Uterus (tissue), 4 donors: ENCODE data around the gene CRISPLD2. TPM values are rescaled to one million over a fixed set of nuclear protein-coding genes. Genes with fewer than 3 reads are reported as not detected.
"Not testable (repeated sequence)": the region's sequence is repeated elsewhere in the genome, so short reads cannot be mapped to it uniquely, and the experiment has no call there.

Source experiments
- DNase-seq, 2 donors: peaks; one replicate each; pipeline ENCODE4 v3.0.0-alpha.2; 2019 to 2020
- H3K27ac ChIP-seq, 2 donors: fragments of 200-600 bp; sonication (generic); 1 replicate in 1 of 2; 2 replicates in 1 of 2; pipeline ENCODE4 v1.5.1; 2016 to 2018
- H3K27me3 ChIP-seq, 2 donors: fragments of 200-600 bp; sonication (generic); one replicate each; pipeline ENCODE4 v1.5.1; 2018 to 2019; ENCODE audit warnings: control low read depth in 1 of 2
- H3K36me3 ChIP-seq, 2 donors: fragments of 200-600 bp; sonication (generic); one replicate each; pipeline ENCODE4 v1.5.1; 2019; ENCODE audit warnings: control low read depth in 1 of 2
- H3K4me1 ChIP-seq, 2 donors: fragments of 200-600 bp; sonication (generic); one replicate each; pipeline ENCODE4 v1.5.1; 2018 to 2019; ENCODE audit warnings: control low read depth in 1 of 2
- H3K4me3 ChIP-seq, 2 donors: fragments of 200-600 bp; sonication (generic); 1 replicate in 1 of 2; 2 replicates in 1 of 2; pipeline ENCODE4 v1.5.1; 2018 to 2019; ENCODE audit warnings: mild to moderate bottlenecking in 1 of 2
- H3K9me3 ChIP-seq, 2 donors: fragments of 200-600 bp; sonication (generic); one replicate each; pipeline ENCODE4 v1.5.1; 2019; ENCODE audit warnings: control low read depth in 1 of 2
- POLR2A ChIP-seq, 2 donors: fragments of 450-650 bp; IDR thresholded peaks; one replicate each; pipeline ENCODE4 v1.6.1; 2016; ENCODE audit warnings: antibody characterized with exemption in 2 of 2, mild to moderate bottlenecking in 1 of 2, moderate library complexity in 1 of 2
- intact Hi-C: fragments of 100-400 bp; cut with DNase I; formaldehyde crosslinking; loops from one replicate; pipeline ENCODE4 v1.15.1; 2023; ENCODE audit warnings: low total_unique reads
- total RNA-seq, 4 donors: library from RNA; depleted of rRNA in 3 of 4; stranded (reverse); fragments of >200 nt in 3 of 4; gene quantifications; one replicate each; pipeline versions ENCODE4 v1.1.0 to v1.2.4, GENCODE V29; 2014 to 2023
- TF ChIP-seq, protein P1 (sequence below), 4 experiments: fragments of 200-600 bp in 2 of 4; fragments of 450-650 bp in 2 of 4; sonication (generic) in 2 of 4; IDR thresholded peaks; one replicate each; pipeline ENCODE4 v1.5.1; 2016 to 2019; ENCODE audit warnings: antibody characterized with exemption in 4 of 4, mild to moderate bottlenecking in 2 of 4, moderate library complexity in 1 of 4
- donor health status: DM: yes; HTN: yes; CAD: no.

CRISPLD2 gene
- total RNA-seq, 4 donors from 2014 or later, result 108 to 441 (median 190) TPM

DNA sequence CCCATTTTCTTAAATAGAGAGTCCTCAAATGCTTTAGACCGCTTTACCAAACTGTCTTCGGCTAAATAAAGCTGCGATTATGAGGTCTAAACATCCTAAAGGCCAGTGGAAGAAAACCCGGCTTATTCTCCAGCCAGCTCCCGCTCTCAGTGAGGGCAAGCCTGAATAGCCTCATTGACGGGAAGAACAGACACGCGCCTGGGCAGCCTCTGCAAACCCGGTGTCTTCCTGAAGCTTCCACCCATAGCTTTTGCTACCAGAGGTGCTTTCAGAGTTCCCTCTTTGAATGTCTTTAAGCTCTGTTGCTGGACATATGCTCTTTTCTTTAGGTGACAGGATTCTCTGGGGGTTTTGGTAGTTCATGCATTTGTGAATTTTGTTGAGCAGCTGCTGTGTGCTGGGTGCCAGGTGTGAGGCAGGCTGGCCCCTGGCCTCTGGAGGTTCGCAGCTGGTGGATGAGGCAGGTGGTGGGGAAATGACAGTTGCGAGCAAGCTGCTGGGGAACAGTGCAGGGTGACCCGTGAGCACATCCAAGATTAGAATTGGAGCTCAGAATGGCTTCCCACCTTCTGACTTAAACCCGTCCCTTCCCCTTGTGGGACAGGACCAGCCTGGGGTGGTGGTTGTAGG, 44.7 kb downstream of the CRISPLD2 start:
- Histone ChIP-seq H3K9me3 (no peaks in the 10 kb centered on the region), H3K36me3 (no peaks in the 10 kb centered on the region), H3K27me3 (no peaks in the 10 kb centered on the region), H3K27ac (no peak overlapping the region), H3K4me3 (no peak overlapping the region), H3K4me1 (no peaks in the 10 kb centered on the region)
- intact Hi-C loops, result no loop called here
- TF ChIP-seq POLR2A (IDR thresholded peaks at IDR 0.05), result no peak
- TF ChIP-seq, protein P1, sequence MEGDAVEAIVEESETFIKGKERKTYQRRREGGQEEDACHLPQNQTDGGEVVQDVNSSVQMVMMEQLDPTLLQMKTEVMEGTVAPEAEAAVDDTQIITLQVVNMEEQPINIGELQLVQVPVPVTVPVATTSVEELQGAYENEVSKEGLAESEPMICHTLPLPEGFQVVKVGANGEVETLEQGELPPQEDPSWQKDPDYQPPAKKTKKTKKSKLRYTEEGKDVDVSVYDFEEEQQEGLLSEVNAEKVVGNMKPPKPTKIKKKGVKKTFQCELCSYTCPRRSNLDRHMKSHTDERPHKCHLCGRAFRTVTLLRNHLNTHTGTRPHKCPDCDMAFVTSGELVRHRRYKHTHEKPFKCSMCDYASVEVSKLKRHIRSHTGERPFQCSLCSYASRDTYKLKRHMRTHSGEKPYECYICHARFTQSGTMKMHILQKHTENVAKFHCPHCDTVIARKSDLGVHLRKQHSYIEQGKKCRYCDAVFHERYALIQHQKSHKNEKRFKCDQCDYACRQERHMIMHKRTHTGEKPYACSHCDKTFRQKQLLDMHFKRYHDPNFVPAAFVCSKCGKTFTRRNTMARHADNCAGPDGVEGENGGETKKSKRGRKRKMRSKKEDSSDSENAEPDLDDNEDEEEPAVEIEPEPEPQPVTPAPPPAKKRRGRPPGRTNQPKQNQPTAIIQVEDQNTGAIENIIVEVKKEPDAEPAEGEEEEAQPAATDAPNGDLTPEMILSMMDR (IDR thresholded peaks at IDR 0.05), result no peak
- DNase-seq, result no peak

DNA sequence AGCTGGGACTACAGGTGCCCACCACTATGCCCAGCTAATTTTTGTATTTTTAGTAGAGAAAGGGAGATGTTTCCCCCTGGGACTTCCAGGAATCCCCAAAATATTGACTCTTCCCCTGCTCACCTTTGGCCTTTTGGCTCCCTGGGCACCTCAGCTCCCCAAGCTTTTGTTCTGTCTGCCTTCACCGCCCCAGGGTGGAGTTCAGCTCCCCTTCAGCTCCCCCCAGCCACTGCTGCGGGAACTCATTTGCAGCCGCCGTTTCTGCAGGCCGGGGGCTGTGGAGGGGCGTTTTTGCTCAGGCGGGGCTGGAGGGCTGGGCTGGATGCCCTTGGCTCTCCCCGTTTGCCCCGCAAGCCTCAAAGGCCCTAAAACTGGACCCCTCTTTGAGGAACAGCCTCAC, 47.9 kb downstream of the CRISPLD2 start:
- Histone ChIP-seq H3K9me3 (no peaks in the 10 kb centered on the region), H3K27me3 (no peaks in the 10 kb centered on the region), H3K36me3 (no peaks in the 10 kb centered on the region), H3K4me3 (no peak overlapping the region), H3K4me1 (no peaks in the 10 kb centered on the region), H3K27ac (no peak overlapping the region)
- intact Hi-C loops, result no loop called here
- no peak for DNase-seq
- no peak for TF ChIP-seq POLR2A (IDR thresholded peaks at IDR 0.05)
- TF ChIP-seq, protein P1 (IDR thresholded peaks at IDR 0.05), result no peak

DNA sequence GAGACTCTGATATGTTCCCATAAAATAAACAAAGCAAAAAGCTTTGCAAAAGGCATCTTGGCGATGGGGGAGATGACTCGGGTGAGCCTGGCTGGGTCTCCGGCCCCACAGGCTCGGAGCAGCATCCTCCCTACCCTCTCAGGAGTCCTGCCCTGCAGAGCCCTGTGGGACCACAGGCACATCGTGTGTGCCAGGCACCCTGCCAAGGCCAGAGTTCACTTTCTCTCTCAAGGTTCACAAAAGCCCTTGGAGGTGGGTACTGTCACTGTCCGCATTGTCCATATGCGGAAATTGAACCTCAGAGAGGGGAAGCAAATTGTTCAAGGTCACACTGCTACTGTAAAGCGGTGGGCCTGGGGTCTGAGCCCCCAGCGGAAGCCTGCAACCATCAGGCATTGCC, 48.5 kb downstream of the CRISPLD2 start:
- intact Hi-C loops, result no loop called here
- Histone ChIP-seq H3K27ac (no peak overlapping the region), H3K9me3 (no peaks in the 10 kb centered on the region), H3K4me3 (no peak overlapping the region), H3K36me3 (no peaks in the 10 kb centered on the region), H3K4me1 (no peaks in the 10 kb centered on the region), H3K27me3 (no peaks in the 10 kb centered on the region)
- TF ChIP-seq, protein P1 (IDR thresholded peaks at IDR 0.05), result no peak
- no peak for TF ChIP-seq POLR2A (IDR thresholded peaks at IDR 0.05)
- no peak for DNase-seq

DNA sequence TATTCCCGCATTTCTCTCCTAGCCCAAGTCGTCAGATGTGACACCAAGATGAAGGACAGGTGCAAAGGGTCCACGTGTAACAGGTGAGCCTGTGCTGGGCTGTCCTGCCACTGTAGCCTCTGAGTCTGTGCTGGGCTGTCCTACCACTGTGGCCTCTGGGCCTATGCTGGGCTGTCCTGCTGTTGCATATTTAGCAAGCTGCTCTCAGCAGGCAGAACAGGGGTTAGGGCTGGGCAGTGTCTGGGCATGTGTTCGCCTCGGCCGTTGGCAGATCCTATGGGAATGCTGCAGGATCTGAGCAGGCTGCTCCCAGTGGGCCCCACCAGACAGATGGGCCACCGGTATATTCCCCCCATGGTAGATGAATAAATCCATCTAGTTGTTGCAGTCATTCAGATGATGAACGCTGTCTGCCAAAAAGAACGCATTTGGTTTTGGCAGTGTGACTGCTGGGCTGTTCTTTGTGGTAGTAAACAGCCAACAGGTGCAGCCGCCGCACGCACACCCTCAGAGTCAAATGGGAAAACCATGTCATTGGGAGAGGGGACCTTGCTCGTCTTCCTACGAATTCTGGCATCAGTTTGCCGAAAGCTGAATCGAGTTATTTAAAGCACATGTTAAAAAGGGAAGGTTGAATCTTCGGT, 49.2 kb downstream of the CRISPLD2 start:
- H3K27me3 ChIP-seq, result no peaks in the 10 kb centered on the region
- no peaks in the 10 kb centered on the region for H3K4me1 ChIP-seq
- H3K4me3 ChIP-seq, result no peak overlapping the region
- H3K9me3 ChIP-seq, result no peaks in the 10 kb centered on the region
- no peak for DNase-seq
- no peak for TF ChIP-seq POLR2A (IDR thresholded peaks at IDR 0.05)
- TF ChIP-seq, protein P1 (IDR thresholded peaks at IDR 0.05), result no peak
- no peak overlapping the region for H3K27ac ChIP-seq
- H3K36me3 ChIP-seq, result no peaks in the 10 kb centered on the region
- intact Hi-C loops, result no loop called here

DNA sequence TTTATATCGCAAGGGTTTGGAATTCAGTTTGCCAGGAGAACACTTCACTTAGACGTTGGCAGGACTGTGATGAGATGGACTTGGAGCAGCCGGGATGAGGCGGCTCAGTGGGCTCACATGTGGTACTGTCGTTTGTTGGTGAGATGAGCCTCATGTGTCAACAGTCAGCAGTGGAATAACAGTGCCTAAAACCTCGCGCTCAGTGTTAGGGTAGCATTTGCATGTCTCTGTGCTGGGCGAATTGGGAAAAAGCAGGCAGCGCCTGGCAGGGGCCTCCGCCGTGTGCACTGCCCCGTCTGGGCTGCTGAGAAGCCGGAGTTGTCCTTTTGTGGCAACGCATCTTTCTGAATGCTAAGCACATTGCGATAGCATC, 49.7 kb downstream of the CRISPLD2 start:
- H3K36me3 ChIP-seq, result no peaks in the 10 kb centered on the region
- no peak overlapping the region for H3K4me3 ChIP-seq
- intact Hi-C loops, result no loop called here
- no peaks in the 10 kb centered on the region for H3K4me1 ChIP-seq
- H3K9me3 ChIP-seq, result no peaks in the 10 kb centered on the region
- no peak for DNase-seq
- H3K27me3 ChIP-seq, result no peaks in the 10 kb centered on the region
- no peak overlapping the region for H3K27ac ChIP-seq
- TF ChIP-seq, protein P1 (IDR thresholded peaks at IDR 0.05), result no peak
- TF ChIP-seq POLR2A (IDR thresholded peaks at IDR 0.05), result no peak

DNA sequence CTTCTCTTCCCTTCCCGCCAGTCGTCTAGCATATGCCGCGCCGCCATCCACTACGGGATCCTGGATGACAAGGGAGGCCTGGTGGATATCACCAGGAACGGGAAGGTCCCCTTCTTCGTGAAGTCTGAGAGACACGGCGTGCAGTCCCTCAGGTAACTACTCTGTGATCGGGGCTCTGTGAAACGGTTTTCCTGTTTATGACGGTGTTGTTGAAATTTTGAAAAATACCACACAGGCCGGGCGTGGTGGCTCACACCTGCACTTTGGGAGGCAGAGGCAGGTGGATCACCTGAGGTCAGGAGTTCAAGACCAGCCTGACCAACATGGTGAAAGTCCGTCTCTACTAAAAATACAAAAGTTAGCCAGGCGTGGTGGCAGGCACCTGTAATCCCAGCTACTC, 53.2 kb downstream of the CRISPLD2 start:
- H3K9me3 ChIP-seq, DNase-seq, H3K4me3 ChIP-seq, H3K27me3 ChIP-seq, H3K27ac ChIP-seq, H3K36me3 ChIP-seq, intact Hi-C loops, H3K4me1 ChIP-seq: not testable (repeated sequence)
